ENCODE measurements around the gene SFXN4. TPM values are rescaled to one million over a fixed set of nuclear protein-coding genes. Genes with fewer than 3 reads are reported as not detected.
"Not testable (repeated sequence)": the region's sequence is repeated elsewhere in the genome, so short reads cannot be mapped to it uniquely, and the experiment has no call there.

The SFXN4 gene
- total RNA-seq, 1 donor from 2014 or later, result 16.7 TPM

DNA sequence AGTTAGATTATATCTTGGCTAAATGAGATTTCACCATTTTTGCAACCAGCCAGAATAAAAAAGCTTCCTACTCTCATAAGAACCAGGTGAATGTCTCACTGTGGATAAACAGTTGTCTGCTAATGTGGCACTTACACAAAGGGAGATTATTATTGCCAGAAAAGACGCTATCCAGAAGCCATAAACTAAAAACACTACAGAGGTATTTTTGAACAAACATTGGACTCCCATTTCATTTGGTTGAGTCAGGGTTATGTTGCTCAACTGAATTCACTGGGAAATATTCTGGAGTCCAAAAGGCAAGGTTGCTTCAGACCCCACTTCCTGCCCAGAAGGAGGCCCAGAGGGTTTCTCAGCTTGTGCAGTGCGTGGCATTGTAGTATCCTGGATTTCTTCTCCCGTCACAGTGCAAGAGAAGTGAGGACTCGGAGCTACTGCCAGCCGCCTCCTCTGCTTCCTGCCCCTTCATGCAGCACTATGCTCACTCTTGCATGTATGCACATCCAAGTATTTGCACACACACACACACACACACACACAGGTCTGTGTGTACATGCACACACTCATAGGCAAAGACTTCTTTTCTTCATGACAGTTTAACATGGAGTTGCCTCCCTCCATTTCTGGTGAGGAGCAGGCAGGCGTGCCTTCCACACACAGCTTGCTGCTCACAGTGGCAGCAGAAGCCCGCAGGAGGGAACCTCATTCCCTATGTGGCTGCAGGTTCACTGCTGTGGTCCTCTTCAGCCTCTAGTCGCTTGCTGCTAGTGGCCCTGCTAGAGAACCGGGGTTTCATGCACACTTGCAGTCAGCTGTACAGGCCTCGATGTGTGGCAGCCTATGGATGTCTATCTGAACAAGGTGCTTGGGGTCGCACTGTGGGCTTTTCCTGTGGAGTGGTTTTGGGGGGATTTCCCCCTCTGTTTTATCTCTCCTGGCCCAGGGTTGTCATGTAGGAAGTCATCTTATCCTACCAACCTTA lies 51.5 kb downstream of the SFXN4 start:
- H3K9me3 Mint-ChIP-seq (ENCODE audit: unreplicated experiment), result no peaks in the 10 kb centered on the region
- Histone ChIP-seq H3K9ac (ENCODE audit: low read length) (no peak overlapping the region), H3K4me1 (ENCODE audit: insufficient read depth, low read length) (peaks cover 13% of the 10 kb centered on the region), H3K9me3 (ENCODE audit: insufficient read depth, low read depth, low read length) (no peaks in the 10 kb centered on the region), H3K27ac (ENCODE audit: low read depth, low read length) (peak overlapping the region; percentile 32), H4K20me1 (ENCODE audit: insufficient read depth, low read length) (no peaks in the 10 kb centered on the region), H3K4me3 (ENCODE audit: insufficient read depth, low read depth, low read length) (no peak overlapping the region), H3K79me2 (ENCODE audit: insufficient read depth, low read length) (no peaks in the 10 kb centered on the region), H3K36me3 (ENCODE audit: insufficient read depth, low read length) (peaks cover 7% of the 10 kb centered on the region), H3K27me3 (ENCODE audit: insufficient read depth, low read length) (no peaks in the 10 kb centered on the region), H2AFZ (ENCODE audit: low read depth, low read length) (no peak overlapping the region), H3K4me2 (ENCODE audit: low read length) (peak overlapping the region; percentile 25)
- peak; percentile 75 for FAIRE-seq
- H3K4me3 Mint-ChIP-seq (ENCODE audit: unreplicated experiment), result no peak overlapping the region
- peaks cover 18% of the 10 kb centered on the region for H3K4me1 Mint-ChIP-seq (ENCODE audit: low read depth, unreplicated experiment)
- no peak for TF ChIP-seq EZH2 (IDR thresholded peaks at IDR 0.05; ENCODE audit: insufficient read depth, low read length)
- TF ChIP-seq, protein P1, sequence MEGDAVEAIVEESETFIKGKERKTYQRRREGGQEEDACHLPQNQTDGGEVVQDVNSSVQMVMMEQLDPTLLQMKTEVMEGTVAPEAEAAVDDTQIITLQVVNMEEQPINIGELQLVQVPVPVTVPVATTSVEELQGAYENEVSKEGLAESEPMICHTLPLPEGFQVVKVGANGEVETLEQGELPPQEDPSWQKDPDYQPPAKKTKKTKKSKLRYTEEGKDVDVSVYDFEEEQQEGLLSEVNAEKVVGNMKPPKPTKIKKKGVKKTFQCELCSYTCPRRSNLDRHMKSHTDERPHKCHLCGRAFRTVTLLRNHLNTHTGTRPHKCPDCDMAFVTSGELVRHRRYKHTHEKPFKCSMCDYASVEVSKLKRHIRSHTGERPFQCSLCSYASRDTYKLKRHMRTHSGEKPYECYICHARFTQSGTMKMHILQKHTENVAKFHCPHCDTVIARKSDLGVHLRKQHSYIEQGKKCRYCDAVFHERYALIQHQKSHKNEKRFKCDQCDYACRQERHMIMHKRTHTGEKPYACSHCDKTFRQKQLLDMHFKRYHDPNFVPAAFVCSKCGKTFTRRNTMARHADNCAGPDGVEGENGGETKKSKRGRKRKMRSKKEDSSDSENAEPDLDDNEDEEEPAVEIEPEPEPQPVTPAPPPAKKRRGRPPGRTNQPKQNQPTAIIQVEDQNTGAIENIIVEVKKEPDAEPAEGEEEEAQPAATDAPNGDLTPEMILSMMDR (IDR thresholded peaks at IDR 0.05; ENCODE audit: insufficient read depth, low read depth, low read length), result no peak
- peak overlapping the region; percentile 41 for H3K27ac Mint-ChIP-seq (ENCODE audit: unreplicated experiment)
- H3K27me3 Mint-ChIP-seq (ENCODE audit: low read depth, unreplicated experiment), result no peaks in the 10 kb centered on the region
- peaks cover 11% of the 10 kb centered on the region for H3K36me3 Mint-ChIP-seq (ENCODE audit: low read depth, unreplicated experiment)
- peak; percentile 60 for DNase-seq (ENCODE audit: low read depth)

DNA sequence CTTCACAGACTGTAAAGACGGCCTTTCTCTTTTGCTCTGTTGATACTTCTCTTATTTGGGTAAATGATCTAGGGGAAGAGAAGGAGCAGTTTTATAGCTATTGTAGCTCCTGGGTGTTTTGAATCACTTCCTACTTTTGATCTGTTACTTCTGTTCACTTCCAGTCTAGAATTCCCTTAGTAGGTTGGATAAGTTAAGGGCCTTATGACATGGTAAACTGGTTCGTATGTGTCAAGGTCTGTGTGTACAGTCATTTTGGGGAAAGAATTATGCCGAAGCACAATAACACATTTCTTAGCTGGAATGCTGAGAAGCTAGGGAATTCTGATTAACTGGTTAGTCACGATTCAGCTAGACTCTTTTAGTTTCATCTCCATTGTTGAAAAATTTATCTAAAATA lies 53.5 kb downstream of the SFXN4 start:
- no peaks in the 10 kb centered on the region for H3K27me3 ChIP-seq (ENCODE audit: insufficient read depth, low read length)
- TF ChIP-seq, protein P1 (IDR thresholded peaks at IDR 0.05; ENCODE audit: insufficient read depth, low read depth, low read length), result no peak
- no peak for TF ChIP-seq EZH2 (IDR thresholded peaks at IDR 0.05; ENCODE audit: insufficient read depth, low read length)
- no peak overlapping the region for H3K27ac Mint-ChIP-seq (ENCODE audit: unreplicated experiment)
- H3K36me3 Mint-ChIP-seq (ENCODE audit: low read depth, unreplicated experiment), result peaks cover 9% of the 10 kb centered on the region
- H3K4me1 ChIP-seq (ENCODE audit: insufficient read depth, low read length), result peaks cover 13% of the 10 kb centered on the region
- H3K27ac ChIP-seq (ENCODE audit: low read depth, low read length), result peak overlapping the region; percentile 56
- no peaks in the 10 kb centered on the region for H3K27me3 Mint-ChIP-seq (ENCODE audit: low read depth, unreplicated experiment)
- no peaks in the 10 kb centered on the region for H3K9me3 Mint-ChIP-seq (ENCODE audit: unreplicated experiment)
- peak; percentile 65 for DNase-seq (ENCODE audit: low read depth)
- no peaks in the 10 kb centered on the region for H3K9me3 ChIP-seq (ENCODE audit: insufficient read depth, low read depth, low read length)
- H3K4me3 ChIP-seq (ENCODE audit: insufficient read depth, low read depth, low read length), result no peak overlapping the region
- H3K4me1 Mint-ChIP-seq (ENCODE audit: low read depth, unreplicated experiment), result peaks cover 15% of the 10 kb centered on the region
- no peak overlapping the region for H2AFZ ChIP-seq (ENCODE audit: low read depth, low read length)
- H3K4me3 Mint-ChIP-seq (ENCODE audit: unreplicated experiment), result no peak overlapping the region
- H4K20me1 ChIP-seq (ENCODE audit: insufficient read depth, low read length), result peaks cover 5% of the 10 kb centered on the region
- H3K9ac ChIP-seq (ENCODE audit: low read length), result peak overlapping the region; percentile 4
- H3K36me3 ChIP-seq (ENCODE audit: insufficient read depth, low read length), result peaks cover 7% of the 10 kb centered on the region
- no peaks in the 10 kb centered on the region for H3K79me2 ChIP-seq (ENCODE audit: insufficient read depth, low read length)
- FAIRE-seq, result no peak
- peak overlapping the region; percentile 17 for H3K4me2 ChIP-seq (ENCODE audit: low read length)

DNA sequence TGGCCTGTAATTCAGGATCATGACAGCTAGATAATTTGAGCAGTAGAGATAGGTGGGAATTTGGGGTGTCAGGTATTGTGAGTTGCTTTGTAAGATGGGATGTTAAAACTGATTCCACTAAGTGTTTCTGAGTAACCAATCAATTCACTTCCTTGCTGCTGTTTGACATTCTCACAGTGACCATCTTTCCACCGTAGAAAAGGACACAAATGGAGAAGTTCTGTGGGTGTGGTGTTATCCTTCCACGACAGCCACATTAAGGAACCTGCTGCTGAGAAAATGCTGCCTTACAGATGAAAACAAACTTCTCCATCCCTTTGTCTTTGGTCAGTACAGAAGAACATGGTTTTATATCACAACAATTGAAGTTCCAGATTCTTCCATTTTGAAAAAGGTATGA lies 57.7 kb downstream of the SFXN4 start:
- not testable (repeated sequence) for H3K4me3 ChIP-seq (ENCODE audit: insufficient read depth, low read depth, low read length); H3K9ac ChIP-seq (ENCODE audit: low read length); FAIRE-seq; H3K36me3 ChIP-seq (ENCODE audit: insufficient read depth, low read length); H3K27me3 Mint-ChIP-seq (ENCODE audit: low read depth, unreplicated experiment); H3K4me3 Mint-ChIP-seq (ENCODE audit: unreplicated experiment); H3K27ac Mint-ChIP-seq (ENCODE audit: unreplicated experiment); H3K4me2 ChIP-seq (ENCODE audit: low read length); H3K27me3 ChIP-seq (ENCODE audit: insufficient read depth, low read length); H3K4me1 Mint-ChIP-seq (ENCODE audit: low read depth, unreplicated experiment); H3K9me3 Mint-ChIP-seq (ENCODE audit: unreplicated experiment); H2AFZ ChIP-seq (ENCODE audit: low read depth, low read length); DNase-seq (ENCODE audit: low read depth); H3K27ac ChIP-seq (ENCODE audit: low read depth, low read length); H3K9me3 ChIP-seq (ENCODE audit: insufficient read depth, low read depth, low read length); H3K36me3 Mint-ChIP-seq (ENCODE audit: low read depth, unreplicated experiment)
- peaks cover 22% of the 10 kb centered on the region for H4K20me1 ChIP-seq (ENCODE audit: insufficient read depth, low read length)
- peaks cover 20% of the 10 kb centered on the region for H3K79me2 ChIP-seq (ENCODE audit: insufficient read depth, low read length)
- peaks cover 13% of the 10 kb centered on the region for H3K4me1 ChIP-seq (ENCODE audit: insufficient read depth, low read length)

DNA sequence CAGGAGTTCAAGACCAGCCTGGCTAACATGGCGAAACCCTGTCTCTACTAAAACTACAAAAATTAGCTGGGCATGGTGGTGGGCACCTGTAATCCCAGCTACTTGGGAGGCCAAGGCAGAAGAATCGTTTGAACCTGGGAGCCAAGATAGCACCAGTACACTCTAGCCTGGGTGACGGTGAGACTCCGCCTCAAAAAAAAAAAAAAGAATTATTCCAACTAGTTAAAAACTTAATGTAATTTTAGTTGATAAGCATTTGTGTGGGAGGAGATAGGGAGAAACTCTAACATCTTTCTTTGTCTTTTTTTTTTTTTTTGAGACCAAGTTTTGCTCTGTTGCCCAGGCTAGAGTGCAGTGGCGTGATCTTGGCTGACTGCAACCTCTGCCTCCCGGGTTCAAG lies 58.4 kb downstream of the SFXN4 start:
- H3K4me3 ChIP-seq (ENCODE audit: insufficient read depth, low read depth, low read length); H3K4me1 Mint-ChIP-seq (ENCODE audit: low read depth, unreplicated experiment); H3K27ac ChIP-seq (ENCODE audit: low read depth, low read length); H3K9ac ChIP-seq (ENCODE audit: low read length); H3K27ac Mint-ChIP-seq (ENCODE audit: unreplicated experiment); H3K36me3 Mint-ChIP-seq (ENCODE audit: low read depth, unreplicated experiment); H3K9me3 Mint-ChIP-seq (ENCODE audit: unreplicated experiment); H3K36me3 ChIP-seq (ENCODE audit: insufficient read depth, low read length); DNase-seq (ENCODE audit: low read depth); H3K27me3 Mint-ChIP-seq (ENCODE audit: low read depth, unreplicated experiment); H3K4me3 Mint-ChIP-seq (ENCODE audit: unreplicated experiment); H3K4me2 ChIP-seq (ENCODE audit: low read length); H2AFZ ChIP-seq (ENCODE audit: low read depth, low read length); H3K27me3 ChIP-seq (ENCODE audit: insufficient read depth, low read length); H3K4me1 ChIP-seq (ENCODE audit: insufficient read depth, low read length); FAIRE-seq; H3K9me3 ChIP-seq (ENCODE audit: insufficient read depth, low read depth, low read length): not testable (repeated sequence)
- peaks cover 22% of the 10 kb centered on the region for H4K20me1 ChIP-seq (ENCODE audit: insufficient read depth, low read length)
- H3K79me2 ChIP-seq (ENCODE audit: insufficient read depth, low read length), result peaks cover 20% of the 10 kb centered on the region
